Tongue (tissue), 2 donors: ENCODE data around the gene SRSF7. TPM values are rescaled to one million over a fixed set of nuclear protein-coding genes. Genes with fewer than 3 reads are reported as not detected.
A peak's percentile ranks its signal among the peaks of the same experiment; 100 is the strongest.
"Not testable (repeated sequence)": the region's sequence is repeated elsewhere in the genome, so short reads cannot be mapped to it uniquely, and the experiment has no call there.

ENCODE experiments used
- DNase-seq: peaks from one replicate; pipeline ENCODE4 v3.0.0-alpha.2; 2015
- total RNA-seq: library from RNA; depleted of rRNA; stranded (reverse); fragments of >200 nt; gene quantifications from one replicate; pipeline ENCODE4 v1.2.3, GENCODE V29; 2014

Gene SRSF7
- total RNA-seq, 1 donor from 2014 or later: 113 TPM

- no peak for DNase-seq
Observed at GRCh38 chr2:38751596-38752410, 642 bp upstream of the SRSF7 start.

- peak; percentile 81 for DNase-seq
Observed at GRCh38 chr2:38750011-38750890, 910 bp downstream of the SRSF7 start.

- no peak for DNase-seq
Observed at GRCh38 chr2:38748943-38749804, 2.0 kb downstream of the SRSF7 start.

GRCh38 chr2:38748391-38748790, 2.8 kb downstream of the SRSF7 start:
- no peak for DNase-seq

- DNase-seq: no peak
Observed at GRCh38 chr2:38747819-38748218, 3.3 kb downstream of the SRSF7 start.

GRCh38 chr2:38747007-38747424, 4.1 kb downstream of the SRSF7 start:
- no peak for DNase-seq

GRCh38 chr2:38745267-38745666, 5.9 kb downstream of the SRSF7 start:
- no peak for DNase-seq

GRCh38 chr2:38744399-38744780, 6.8 kb downstream of the SRSF7 start:
- no peak for DNase-seq

GRCh38 chr2:38743672-38744398, 7.3 kb downstream of the SRSF7 start:
- DNase-seq: no peak

- DNase-seq: no peak
Observed at GRCh38 chr2:38742797-38743559, 8.2 kb downstream of the SRSF7 start.

- peak; percentile 82 for DNase-seq
Observed at GRCh38 chr2:38740851-38741731, 10.1 kb downstream of the SRSF7 start.

- no peak for DNase-seq
Observed at GRCh38 chr2:38739524-38739923, 11.6 kb downstream of the SRSF7 start.

- no peak for DNase-seq
Observed at GRCh38 chr2:38737925-38738324, 13.2 kb downstream of the SRSF7 start.

- DNase-seq: not testable (repeated sequence)
Observed at GRCh38 chr2:38737000-38737698, 14.0 kb downstream of the SRSF7 start.

- DNase-seq: no peak
Observed at GRCh38 chr2:38735999-38736320, 15.2 kb downstream of the SRSF7 start.

GRCh38 chr2:38734299-38735058, 16.7 kb downstream of the SRSF7 start:
- DNase-seq: no peak

- no peak for DNase-seq
Observed at GRCh38 chr2:38733300-38733971, 17.7 kb downstream of the SRSF7 start.

- no peak for DNase-seq
Observed at GRCh38 chr2:38731684-38732221, 19.4 kb downstream of the SRSF7 start.
